ENCODE measurements around the gene CENPE. TPM values are rescaled to one million over a fixed set of nuclear protein-coding genes. Genes with fewer than 3 reads are reported as not detected.

CENPE gene
- total and polyA plus RNA-seq, 2 donors (not counting 3 experiments of a cell fraction or from before 2014, with no cell fraction given), result 1.7 to 50.8 TPM

GRCh38 chr4:103075894-103076746 lies 122.0 kb downstream of the CENPE start:
- peak overlapping the region; percentile 92 for H3K27ac ChIP-seq (ENCODE audit: insufficient read depth, low read depth, low read length)

More at GRCh38 chr4:103075894-103076746, 122.0 kb downstream of the CENPE start:
- ChIA-PET CTCF (interaction anchor here (0.6 to 1.8 kb wide), 7 partner anchors 24 to 710 kb away, joined by 3 to 8 read pairs (median 5); partner anchors contain the start of gene BDH2), POLR2A (no interaction called here)
- H3K9ac ChIP-seq (replicated peaks; ENCODE audit: extremely low read depth, insufficient read depth, low read length), result peak overlapping the region; percentile 92
- H3K9me1 ChIP-seq (replicated peaks; ENCODE audit: control insufficient read depth, extremely low read depth, insufficient read depth, low read length), result no peaks in the 10 kb centered on the region
- no peaks in the 10 kb centered on the region for H3K9me3 ChIP-seq (replicated peaks; ENCODE audit: control insufficient read depth, insufficient read depth, low read length)
- H2AFZ ChIP-seq (ENCODE audit: low read depth, low read length), result peak overlapping the region; percentile 84
- dilution Hi-C loops (cut with MboI; ENCODE audit: extremely low pct_ligation_motif_present, low sequenced_read_pairs), result no loop called here
- FAIRE-seq, result peak; percentile 18
- no TSS peak for BruUV-seq (replicated peaks)
- peak overlapping the region; percentile 76 to 83 (median 79) for H3K4me3 ChIP-seq (replicated peaks in 1 of 3; ENCODE audit: insufficient read depth in 1 of 3, low read depth in 1 of 3, low read length in 3 of 3)
- intact Hi-C loops (cut with micrococcal nuclease), result loop anchor here (1.0 to 2.0 kb wide), 2 partner anchors 29 to 249 kb away; partner anchors contain the start of gene UBE2D3
- peaks cover 3% of the 10 kb centered on the region for H4K20me1 ChIP-seq (replicated peaks; ENCODE audit: control insufficient read depth, extremely low read depth, insufficient read depth, low read length)
- peak; percentile 74 for DNase-seq (ENCODE audit: low read depth, low spot score)
- peak; percentile 70 for TF ChIP-seq POLR2A (IDR thresholded peaks at IDR 0.05; ENCODE audit: low read depth, low read length)
- TF ChIP-seq POLR2AphosphoS5 (IDR thresholded peaks at IDR 0.05; ENCODE audit: insufficient read depth, low read depth, low read length), result peak; percentile 72
- no peak for TF ChIP-seq EZH2 (IDR thresholded peaks at IDR 0.05; ENCODE audit: borderline replicate concordance, low read depth, low read length, severe bottlenecking)
- peak; percentile 11 for TF ChIP-seq GATA2 (IDR thresholded peaks at IDR 0.05; ENCODE audit: insufficient read depth, insufficient read length, low read depth, low read length)
- no peak for TF ChIP-seq CTCF (IDR thresholded peaks at IDR 0.05; ENCODE audit: extremely low read depth in 1 of 2, insufficient read depth in 1 of 2, low read depth in 1 of 2, low read length in 2 of 2)
- no peak for TF ChIP-seq FOS (IDR thresholded peaks at IDR 0.05; ENCODE audit: borderline replicate concordance, insufficient read depth, low read length)
- TF ChIP-seq MYC (IDR thresholded peaks at IDR 0.05; ENCODE audit: low read depth, low read length), result no peak
- no peak for TF ChIP-seq MAX (IDR thresholded peaks at IDR 0.05; ENCODE audit: insufficient read depth, insufficient read length)
- TF ChIP-seq JUN (IDR thresholded peaks at IDR 0.05; ENCODE audit: borderline replicate concordance, insufficient read depth, insufficient read length, low read depth), result no peak
- no peaks in the 10 kb centered on the region for H3K36me3 ChIP-seq (ENCODE audit: control insufficient read depth in 2 of 2, extremely low read depth in 1 of 2, insufficient read depth in 2 of 2, low read length in 2 of 2)
- peak overlapping the region; percentile 93 for H3K4me2 ChIP-seq (ENCODE audit: insufficient read depth, low read length)
- H3K27me3 ChIP-seq (ENCODE audit: control insufficient read depth in 2 of 2, insufficient read depth in 2 of 2, low read length in 2 of 2), result no peaks in the 10 kb centered on the region
- peaks cover 15% of the 10 kb centered on the region for H3K4me1 ChIP-seq (ENCODE audit: control insufficient read depth, extremely low read depth, insufficient read depth, low read length)
- peaks cover 43% of the 10 kb centered on the region for H3K79me2 ChIP-seq (ENCODE audit: control insufficient read depth, insufficient read depth, low read length)

Measured in endothelial cell of umbilical vein (primary cell).